DOHH2 (cell line): ENCODE data around the gene ITPKB.

Source experiments
- CTCF ChIP-seq: fragments of 200-600 bp; sonication (generic); IDR thresholded peaks from one replicate; pipeline ENCODE4 v1.5.1; 2014; ENCODE audit warnings: antibody characterized with exemption, mild to moderate bottlenecking, low read depth, low read length; ENCODE audit not compliant: poor library complexity, severe bottlenecking
- EZH2phosphoT487 ChIP-seq: fragments of 200-600 bp; sonication (generic); IDR thresholded peaks from 2 replicates; pipeline ENCODE4 v1.6.1; 2017; ENCODE audit warnings: borderline replicate concordance, mild to moderate bottlenecking, antibody characterized with exemption, low read length, moderate library complexity, mixed read lengths

GRCh38 chr1:226764533-226764932, 25.5 kb upstream of the ITPKB start:
- TF ChIP-seq CTCF (no peak), EZH2phosphoT487 (no peak)
